ENCODE data around the gene SLC5A1. TPM values are rescaled to one million over a fixed set of nuclear protein-coding genes. Genes with fewer than 3 reads are reported as not detected.

The SLC5A1 gene
- total RNA-seq, 3 donors from 2014 or later, result 25.8 to 105 (median 27.9) TPM

DNA sequence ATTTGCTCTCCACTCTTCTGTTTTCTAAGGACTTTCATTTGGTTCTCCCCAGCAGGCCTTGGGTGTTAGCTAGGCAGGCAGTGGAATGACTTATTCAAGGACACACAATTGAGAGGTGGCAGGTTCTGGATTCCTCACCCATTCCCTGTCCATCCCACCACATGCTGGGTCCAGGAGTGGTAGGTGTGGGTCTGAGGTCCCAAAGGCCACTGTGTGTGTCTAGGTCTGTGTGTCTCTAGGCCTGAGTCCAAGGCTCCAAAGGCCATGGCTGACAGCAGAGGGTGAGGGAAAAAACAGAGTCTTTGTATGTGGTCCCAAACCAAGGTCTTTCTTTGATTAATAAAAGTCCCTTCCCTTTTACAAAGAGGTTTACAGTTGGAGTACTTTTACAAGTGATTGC lies 40.8 kb downstream of the SLC5A1 start:
- Histone ChIP-seq H3K4me3 (no peak overlapping the region), H3K9me3 (no peaks in the 10 kb centered on the region), H3K4me1 (ENCODE audit: low read depth) (no peaks in the 10 kb centered on the region), H3K36me3 (ENCODE audit: low read depth) (no peaks in the 10 kb centered on the region)
- ATAC-seq (no peak), DNase-seq (no peak)
- intact Hi-C loops (cut with DNase I, micrococcal nuclease), result loop anchor here in 1 of 2 donors (5.0 kb wide), 1 partner anchor 107 kb away; no protein-coding TSS in a partner anchor
- TF ChIP-seq, protein P1, sequence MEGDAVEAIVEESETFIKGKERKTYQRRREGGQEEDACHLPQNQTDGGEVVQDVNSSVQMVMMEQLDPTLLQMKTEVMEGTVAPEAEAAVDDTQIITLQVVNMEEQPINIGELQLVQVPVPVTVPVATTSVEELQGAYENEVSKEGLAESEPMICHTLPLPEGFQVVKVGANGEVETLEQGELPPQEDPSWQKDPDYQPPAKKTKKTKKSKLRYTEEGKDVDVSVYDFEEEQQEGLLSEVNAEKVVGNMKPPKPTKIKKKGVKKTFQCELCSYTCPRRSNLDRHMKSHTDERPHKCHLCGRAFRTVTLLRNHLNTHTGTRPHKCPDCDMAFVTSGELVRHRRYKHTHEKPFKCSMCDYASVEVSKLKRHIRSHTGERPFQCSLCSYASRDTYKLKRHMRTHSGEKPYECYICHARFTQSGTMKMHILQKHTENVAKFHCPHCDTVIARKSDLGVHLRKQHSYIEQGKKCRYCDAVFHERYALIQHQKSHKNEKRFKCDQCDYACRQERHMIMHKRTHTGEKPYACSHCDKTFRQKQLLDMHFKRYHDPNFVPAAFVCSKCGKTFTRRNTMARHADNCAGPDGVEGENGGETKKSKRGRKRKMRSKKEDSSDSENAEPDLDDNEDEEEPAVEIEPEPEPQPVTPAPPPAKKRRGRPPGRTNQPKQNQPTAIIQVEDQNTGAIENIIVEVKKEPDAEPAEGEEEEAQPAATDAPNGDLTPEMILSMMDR (IDR thresholded peaks at IDR 0.05), result no peak

DNA sequence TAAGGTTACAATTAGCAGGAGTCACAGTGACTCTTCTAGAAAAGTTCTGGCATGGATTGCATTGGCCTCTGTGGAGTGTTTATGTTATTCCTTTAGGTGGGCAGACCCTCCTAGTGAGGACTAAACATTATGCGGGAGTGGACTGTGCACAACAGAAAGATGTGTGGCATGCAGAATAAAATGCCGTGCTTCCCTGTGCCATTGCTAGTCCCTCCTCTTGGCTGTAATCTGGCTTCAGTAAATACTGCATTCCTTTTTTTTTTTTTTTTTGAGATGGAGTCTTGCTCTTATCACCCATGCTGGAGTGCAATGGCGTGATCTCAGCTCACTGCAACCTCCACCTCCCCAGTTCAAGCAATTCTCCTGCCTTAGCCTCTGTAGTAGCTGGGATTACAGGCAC lies 45.0 kb downstream of the SLC5A1 start:
- DNase-seq (no peak), ATAC-seq (no peak)
- TF ChIP-seq, protein P1 (IDR thresholded peaks at IDR 0.05), result no peak
- Histone ChIP-seq H3K9me3 (no peaks in the 10 kb centered on the region), H3K36me3 (ENCODE audit: low read depth) (no peaks in the 10 kb centered on the region), H3K4me3 (no peak overlapping the region), H3K4me1 (ENCODE audit: low read depth) (no peaks in the 10 kb centered on the region)
- intact Hi-C loops (cut with DNase I, micrococcal nuclease), result no loop called here

DNA sequence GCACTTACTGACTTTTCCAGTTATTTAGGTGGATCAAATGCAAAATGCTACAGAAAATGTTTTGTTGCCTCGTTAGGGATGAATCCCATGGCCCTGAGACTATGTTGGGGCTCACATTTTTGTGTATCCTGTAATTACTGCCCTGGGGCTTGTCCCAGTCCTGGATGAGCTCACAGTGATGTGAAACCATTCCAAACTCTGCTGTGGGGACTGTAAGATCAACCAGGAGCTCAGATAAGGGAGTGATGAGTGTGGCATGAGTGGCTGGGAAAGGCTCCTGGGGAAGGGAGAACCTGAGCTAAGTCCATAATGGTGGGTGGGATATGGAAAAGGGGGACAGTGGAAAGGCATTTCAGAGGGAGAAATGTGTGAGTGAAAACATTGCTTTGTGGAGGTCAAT lies 54.0 kb downstream of the SLC5A1 start:
- Histone ChIP-seq H3K36me3 (ENCODE audit: low read depth) (no peaks in the 10 kb centered on the region), H3K4me3 (no peak overlapping the region), H3K9me3 (no peaks in the 10 kb centered on the region), H3K4me1 (ENCODE audit: low read depth) (no peaks in the 10 kb centered on the region)
- ATAC-seq (no peak), DNase-seq (no peak)
- TF ChIP-seq, protein P1 (IDR thresholded peaks at IDR 0.05), result no peak
- intact Hi-C loops (cut with DNase I, micrococcal nuclease), result no loop called here

DNA sequence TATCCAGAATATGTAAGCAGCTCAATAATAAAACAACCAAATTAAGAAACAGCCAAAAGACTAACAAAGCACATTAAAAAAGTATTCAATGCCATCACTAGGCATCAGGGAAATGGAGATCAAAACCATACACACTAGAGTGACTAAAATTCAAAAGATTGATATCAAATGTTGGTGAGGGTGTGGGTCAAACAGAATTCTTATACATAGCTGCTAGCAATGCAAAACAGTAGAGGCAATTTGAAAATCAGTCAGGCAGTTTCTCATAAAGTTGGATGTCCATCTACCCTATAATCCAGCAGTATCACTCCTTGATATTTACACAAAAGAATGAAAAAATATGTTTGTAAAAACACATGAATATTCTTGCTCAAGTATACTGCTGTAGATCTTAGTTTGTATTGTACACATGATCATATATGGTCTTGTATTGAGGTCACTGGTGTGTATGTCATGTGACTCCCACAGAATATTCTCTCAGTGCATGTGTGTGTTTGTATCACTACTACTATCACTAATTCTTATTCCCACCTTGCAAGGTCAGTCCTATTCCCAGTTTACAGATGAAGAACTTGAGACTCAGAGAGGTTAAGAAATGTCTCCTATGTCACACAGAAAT lies 54.9 kb downstream of the SLC5A1 start:
- Histone ChIP-seq H3K36me3 (ENCODE audit: low read depth) (no peaks in the 10 kb centered on the region), H3K4me1 (ENCODE audit: low read depth) (no peaks in the 10 kb centered on the region), H3K9me3 (no peaks in the 10 kb centered on the region), H3K4me3 (no peak overlapping the region)
- ATAC-seq (no peak), DNase-seq (no peak)
- intact Hi-C loops (cut with DNase I, micrococcal nuclease), result no loop called here
- TF ChIP-seq, protein P1 (IDR thresholded peaks at IDR 0.05), result no peak

DNA sequence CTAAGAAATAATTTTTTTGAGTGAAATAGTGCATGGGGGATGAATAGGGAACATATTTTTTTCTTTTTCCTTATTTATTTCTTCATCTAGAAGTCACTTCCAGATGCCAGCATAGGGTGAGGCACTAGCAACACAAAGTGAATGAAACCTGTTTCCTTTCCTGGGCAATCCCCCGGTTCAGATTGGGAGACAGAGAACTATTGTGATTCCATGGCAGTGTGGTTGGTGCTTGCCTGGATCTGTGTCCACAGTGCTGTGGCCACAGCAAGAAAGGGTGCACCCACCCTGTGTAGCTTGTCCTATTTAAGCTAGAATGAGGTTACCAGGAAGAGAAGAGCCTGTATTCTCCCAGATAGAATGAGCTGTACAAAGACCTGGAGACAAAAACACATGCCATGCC lies 57.6 kb downstream of the SLC5A1 start:
- intact Hi-C loops (cut with DNase I, micrococcal nuclease), result no loop called here
- Histone ChIP-seq H3K4me1 (ENCODE audit: low read depth) (no peaks in the 10 kb centered on the region), H3K9me3 (no peaks in the 10 kb centered on the region), H3K4me3 (no peak overlapping the region), H3K36me3 (ENCODE audit: low read depth) (no peaks in the 10 kb centered on the region)
- ATAC-seq, result no peak
- TF ChIP-seq, protein P1 (IDR thresholded peaks at IDR 0.05), result no peak
- DNase-seq, result no peak
